ENCODE results near the gene ASTN2. TPM values are rescaled to one million over a fixed set of nuclear protein-coding genes. Genes with fewer than 3 reads are reported as not detected.

The ASTN2 gene
- total and polyA plus RNA-seq, 10 of the 15 experiments (the other 5 are each of a cell fraction or from before 2014, with no cell fraction given), result 1.4 to 15.7 (median 7.0) TPM

- no peak for TF ChIP-seq ZNF687 (IDR thresholded peaks at IDR 0.05)
- no peak for TF ChIP-seq BCL3 (IDR thresholded peaks at IDR 0.05; ENCODE audit: borderline replicate concordance, insufficient read depth, low read depth, low read length, poor library complexity, severe bottlenecking)
Measured at GRCh38 chr9:117344892-117345660, 69.8 kb downstream of the ASTN2 start (continued).

GRCh38 chr9:117343427-117343826 lies 71.4 kb downstream of the ASTN2 start:
- Histone ChIP-seq H3K4me1 (ENCODE audit: control insufficient read depth, insufficient read depth, low read length) (no peaks in the 10 kb centered on the region), H3K27ac (ENCODE audit: control insufficient read depth, insufficient read depth) (no peak overlapping the region), H3K9ac (ENCODE audit: control insufficient read depth, insufficient read depth, low read length) (no peak overlapping the region), H3K4me3 (no peak overlapping the region), H3K4me2 (ENCODE audit: control insufficient read depth, insufficient read depth) (no peak overlapping the region), H3K79me2 (ENCODE audit: control insufficient read depth, insufficient read depth, low read length) (no peaks in the 10 kb centered on the region), H2AFZ (ENCODE audit: control insufficient read depth, low read depth, low read length) (no peak overlapping the region), H4K20me1 (ENCODE audit: control insufficient read depth, insufficient read depth) (no peaks in the 10 kb centered on the region), H3K27me3 (replicated peaks in 1 of 2; ENCODE audit: control insufficient read depth in 2 of 2, insufficient read depth in 2 of 2, low read length in 1 of 2) (no peaks in the 10 kb centered on the region; a peak in 1 of 4 replicates), H3K36me3 (ENCODE audit: control insufficient read depth in 2 of 2, insufficient read depth in 2 of 2, low read length in 1 of 2) (no peaks in the 10 kb centered on the region), H3K9me3 (replicated peaks; ENCODE audit: control insufficient read depth, insufficient read depth, low read length) (no peaks in the 10 kb centered on the region)
- RAD21 ChIA-PET (ENCODE audit: unreplicated experiment), result no interaction called here
- ATAC-seq, result no peak
- POLR2A ChIA-PET, result no interaction called here
- CTCF ChIA-PET, result interaction anchor here (0.6 kb wide), 1 partner anchor 146 kb away, joined by 3 read pairs; no protein-coding TSS in a partner anchor
- intact Hi-C loops (cut with micrococcal nuclease; ENCODE audit: unreplicated experiment) (no loop called here), in situ Hi-C loops (cut with MboI) (no loop called here)
- SMC1A ChIA-PET (ENCODE audit: uncharacterized antibody, unreplicated experiment), result no interaction called here
- WGBS (ENCODE audit: insufficient coverage, insufficient replicate concordance, low lambda C conversion rate, missing lambda C conversion rate), result 0% methylated on average over 1 of the region's 1 CpG
- no peak for FAIRE-seq
- DNase-seq (ENCODE audit: low read depth, low spot score), result no peak
- no TSS peak for BruUV-seq (replicated peaks)
- no peak for TF ChIP-seq ZNF384 (IDR thresholded peaks at IDR 0.05; ENCODE audit: borderline replicate concordance, low read depth, low read length)
- TF ChIP-seq ZZZ3 (IDR thresholded peaks at IDR 0.05; ENCODE audit: control insufficient read depth, insufficient read length, low read depth), result no peak
- no peak for TF ChIP-seq JUND (IDR thresholded peaks at IDR 0.05; ENCODE audit: low read depth, low read length)
- no peak for TF ChIP-seq RFX5 (IDR thresholded peaks at IDR 0.05; ENCODE audit: low read depth, low read length)
- no peak for TF ChIP-seq MEF2A (IDR thresholded peaks at IDR 0.05; ENCODE audit: insufficient read depth, low read depth, low read length)
- no peak for TF ChIP-seq MLLT1 (IDR thresholded peaks at IDR 0.05)
- TF ChIP-seq IKZF1 (conservative IDR thresholded peaks at IDR 0.05), result no peak
- TF ChIP-seq JUNB (IDR thresholded peaks at IDR 0.05), result no peak
- TF ChIP-seq NR2C2 (IDR thresholded peaks at IDR 0.05; ENCODE audit: borderline replicate concordance, control insufficient read depth, insufficient read length, low read depth), result no peak
- TF ChIP-seq SIN3A (IDR thresholded peaks at IDR 0.05; ENCODE audit: low read depth, low read length), result no peak
- no peak for TF ChIP-seq NR2F1 (conservative IDR thresholded peaks at IDR 0.05)
